ENCODE results near the gene ANO2.

Gene ANO2

GRCh38 chr12:5614256-5614655, 330.8 kb downstream of the ANO2 start:
- H3K27ac ChIP-seq (ENCODE audit: low read depth, low read length) = no peak overlapping the region
- no peaks in the 10 kb centered on the region for H3K9me2 ChIP-seq (replicated peaks; ENCODE audit: control insufficient read depth, low read length)
- H3K36me3 ChIP-seq (ENCODE audit: control insufficient read depth, low read length) = no peaks in the 10 kb centered on the region
- H3K4me1 ChIP-seq (ENCODE audit: control insufficient read depth, low read length) = no peaks in the 10 kb centered on the region
- TF ChIP-seq EZH2phosphoT487 (IDR thresholded peaks at IDR 0.05; ENCODE audit: borderline replicate concordance, low read length) = no peak
- TF ChIP-seq, protein P1, sequence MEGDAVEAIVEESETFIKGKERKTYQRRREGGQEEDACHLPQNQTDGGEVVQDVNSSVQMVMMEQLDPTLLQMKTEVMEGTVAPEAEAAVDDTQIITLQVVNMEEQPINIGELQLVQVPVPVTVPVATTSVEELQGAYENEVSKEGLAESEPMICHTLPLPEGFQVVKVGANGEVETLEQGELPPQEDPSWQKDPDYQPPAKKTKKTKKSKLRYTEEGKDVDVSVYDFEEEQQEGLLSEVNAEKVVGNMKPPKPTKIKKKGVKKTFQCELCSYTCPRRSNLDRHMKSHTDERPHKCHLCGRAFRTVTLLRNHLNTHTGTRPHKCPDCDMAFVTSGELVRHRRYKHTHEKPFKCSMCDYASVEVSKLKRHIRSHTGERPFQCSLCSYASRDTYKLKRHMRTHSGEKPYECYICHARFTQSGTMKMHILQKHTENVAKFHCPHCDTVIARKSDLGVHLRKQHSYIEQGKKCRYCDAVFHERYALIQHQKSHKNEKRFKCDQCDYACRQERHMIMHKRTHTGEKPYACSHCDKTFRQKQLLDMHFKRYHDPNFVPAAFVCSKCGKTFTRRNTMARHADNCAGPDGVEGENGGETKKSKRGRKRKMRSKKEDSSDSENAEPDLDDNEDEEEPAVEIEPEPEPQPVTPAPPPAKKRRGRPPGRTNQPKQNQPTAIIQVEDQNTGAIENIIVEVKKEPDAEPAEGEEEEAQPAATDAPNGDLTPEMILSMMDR (IDR thresholded peaks at IDR 0.05; ENCODE audit: low read depth, low read length, poor library complexity, severe bottlenecking) = no peak
- no peak overlapping the region for H3K4me3 ChIP-seq (ENCODE audit: low read length)
- H3K4me2 ChIP-seq (ENCODE audit: low read length) = no peak overlapping the region
- H3K9me3 ChIP-seq (ENCODE audit: control insufficient read depth, insufficient read depth, low read length) = no peaks in the 10 kb centered on the region
- no peaks in the 10 kb centered on the region for H3K79me2 ChIP-seq (ENCODE audit: control insufficient read depth, low read length)
- no peaks in the 10 kb centered on the region for H4K20me1 ChIP-seq (ENCODE audit: control insufficient read depth, insufficient read depth, low read depth, low read length)
- H3K27me3 ChIP-seq (ENCODE audit: control insufficient read depth, low read length) = no peaks in the 10 kb centered on the region
- H3F3A ChIP-seq (ENCODE audit: control insufficient read depth, insufficient read depth) = no peaks in the 10 kb centered on the region

DNA sequence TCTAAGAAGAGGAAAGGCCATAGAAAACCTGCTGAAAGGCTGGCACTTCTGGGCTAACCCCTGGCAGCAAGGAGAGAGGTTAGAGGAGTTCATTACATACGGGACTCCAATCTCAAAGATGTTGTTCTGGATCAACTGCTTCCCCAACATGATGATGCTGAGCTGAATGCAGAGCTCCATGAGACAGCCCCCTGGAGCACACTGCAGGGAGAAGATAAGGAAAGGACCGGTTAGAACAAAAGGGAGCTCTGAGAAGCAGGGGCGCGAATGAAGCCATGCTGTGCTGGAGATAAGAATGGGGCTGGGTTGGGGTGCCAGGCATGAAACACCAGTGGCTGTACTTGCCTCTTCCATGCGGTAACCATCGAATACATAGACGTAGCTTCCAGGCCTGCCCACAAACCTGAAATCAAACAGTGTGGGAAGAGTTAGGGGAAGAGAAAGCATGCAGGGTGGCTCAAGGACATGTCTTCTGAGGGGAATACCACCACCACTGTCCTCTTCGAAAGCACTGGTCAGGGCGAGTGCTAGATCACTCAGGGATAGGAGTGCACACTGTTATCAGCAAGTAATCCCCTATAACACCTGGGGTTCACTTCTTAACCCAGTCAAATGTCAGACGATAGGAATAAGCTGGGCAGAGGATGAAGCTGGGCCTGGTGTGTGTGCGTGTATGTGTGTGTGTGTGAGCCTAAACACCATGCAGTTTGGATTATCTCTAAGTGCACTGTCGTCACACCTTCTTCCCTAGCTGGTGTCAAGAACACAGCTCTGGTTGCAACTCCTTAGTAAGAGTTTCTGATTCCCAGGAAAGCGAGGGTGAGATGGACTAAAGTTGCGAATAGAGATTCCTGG, 332.3 kb downstream of the ANO2 start:
- Histone ChIP-seq H3K36me3 (ENCODE audit: control insufficient read depth, low read length) (no peaks in the 10 kb centered on the region), H3K4me3 (ENCODE audit: low read length) (no peak overlapping the region), H3K9me2 (replicated peaks; ENCODE audit: control insufficient read depth, low read length) (no peaks in the 10 kb centered on the region), H3K4me2 (ENCODE audit: low read length) (no peak overlapping the region), H3K9me3 (ENCODE audit: control insufficient read depth, insufficient read depth, low read length) (no peaks in the 10 kb centered on the region), H3K79me2 (ENCODE audit: control insufficient read depth, low read length) (no peaks in the 10 kb centered on the region), H3K27me3 (ENCODE audit: control insufficient read depth, low read length) (no peaks in the 10 kb centered on the region), H4K20me1 (ENCODE audit: control insufficient read depth, insufficient read depth, low read depth, low read length) (no peaks in the 10 kb centered on the region), H3K4me1 (ENCODE audit: control insufficient read depth, low read length) (no peaks in the 10 kb centered on the region), H3K27ac (ENCODE audit: low read depth, low read length) (no peak overlapping the region), H3F3A (ENCODE audit: control insufficient read depth, insufficient read depth) (no peaks in the 10 kb centered on the region)
- TF ChIP-seq, protein P1 (IDR thresholded peaks at IDR 0.05; ENCODE audit: low read depth, low read length, poor library complexity, severe bottlenecking) = no peak
- no peak for TF ChIP-seq EZH2phosphoT487 (IDR thresholded peaks at IDR 0.05; ENCODE audit: borderline replicate concordance, low read length)

- H3K9me3 ChIP-seq (ENCODE audit: control insufficient read depth, insufficient read depth, low read length) = no peaks in the 10 kb centered on the region
- no peaks in the 10 kb centered on the region for H4K20me1 ChIP-seq (ENCODE audit: control insufficient read depth, insufficient read depth, low read depth, low read length)
- H3K4me1 ChIP-seq (ENCODE audit: control insufficient read depth, low read length) = no peaks in the 10 kb centered on the region
- H3K27ac ChIP-seq (ENCODE audit: low read depth, low read length) = no peak overlapping the region
- no peak overlapping the region for H3K4me3 ChIP-seq (ENCODE audit: low read length)
- H3K79me2 ChIP-seq (ENCODE audit: control insufficient read depth, low read length) = no peaks in the 10 kb centered on the region
- H3K27me3 ChIP-seq (ENCODE audit: control insufficient read depth, low read length) = no peaks in the 10 kb centered on the region
- no peak overlapping the region for H3K4me2 ChIP-seq (ENCODE audit: low read length)
- H3K36me3 ChIP-seq (ENCODE audit: control insufficient read depth, low read length) = no peaks in the 10 kb centered on the region
- no peaks in the 10 kb centered on the region for H3F3A ChIP-seq (ENCODE audit: control insufficient read depth, insufficient read depth)
- TF ChIP-seq, protein P1 (IDR thresholded peaks at IDR 0.05; ENCODE audit: low read depth, low read length, poor library complexity, severe bottlenecking) = no peak
- no peak for TF ChIP-seq EZH2phosphoT487 (IDR thresholded peaks at IDR 0.05; ENCODE audit: borderline replicate concordance, low read length)
- H3K9me2 ChIP-seq (replicated peaks; ENCODE audit: control insufficient read depth, low read length) = no peaks in the 10 kb centered on the region
Measured at GRCh38 chr12:5611162-5611561, 333.9 kb downstream of the ANO2 start.

Data from DOHH2 (cell line).